HL-60 (cell line): ENCODE results near the gene CNTNAP2.

Experiments used
- GABPA ChIP-seq: IDR thresholded peaks from 2 replicates; pipeline ENCODE4 v1.6.1; 2012; ENCODE audit warnings: low read depth
- POLR2AphosphoS5 ChIP-seq: IDR thresholded peaks from 2 replicates; pipeline ENCODE4 v1.6.1; 2012; ENCODE audit warnings: low read depth
- TF ChIP-seq, protein P1 (sequence below): IDR thresholded peaks from one replicate; pipeline ENCODE4 v1.5.1; 2011; ENCODE audit warnings: low read length, control low read depth, inconsistent platforms; ENCODE audit not compliant: insufficient read depth
- TF ChIP-seq, protein P2 (sequence below): IDR thresholded peaks from 2 replicates; pipeline ENCODE4 v1.6.1; 2012; ENCODE audit warnings: low read depth; ENCODE audit not compliant: insufficient replicate concordance

DNA sequence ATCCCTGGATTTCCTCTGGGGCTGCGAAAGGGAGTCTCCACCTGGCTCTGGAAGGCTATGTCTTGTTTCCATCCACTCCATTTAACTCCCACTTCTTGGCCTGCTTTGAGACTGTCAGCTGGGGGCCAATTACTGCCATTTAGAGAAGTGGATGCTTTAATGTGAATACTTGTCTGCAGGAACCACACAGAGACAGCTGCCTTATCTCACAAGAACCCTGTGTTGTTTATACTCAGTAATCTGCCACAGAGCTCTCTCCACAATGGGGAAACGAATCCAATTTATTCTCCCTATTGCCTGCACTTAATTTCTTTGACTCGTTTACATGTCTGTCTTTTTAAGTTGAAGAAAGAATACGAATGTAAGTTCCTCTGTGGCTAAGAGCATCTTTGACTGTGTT lies 1687.0 kb downstream of the CNTNAP2 start:
- TF ChIP-seq, protein P1, sequence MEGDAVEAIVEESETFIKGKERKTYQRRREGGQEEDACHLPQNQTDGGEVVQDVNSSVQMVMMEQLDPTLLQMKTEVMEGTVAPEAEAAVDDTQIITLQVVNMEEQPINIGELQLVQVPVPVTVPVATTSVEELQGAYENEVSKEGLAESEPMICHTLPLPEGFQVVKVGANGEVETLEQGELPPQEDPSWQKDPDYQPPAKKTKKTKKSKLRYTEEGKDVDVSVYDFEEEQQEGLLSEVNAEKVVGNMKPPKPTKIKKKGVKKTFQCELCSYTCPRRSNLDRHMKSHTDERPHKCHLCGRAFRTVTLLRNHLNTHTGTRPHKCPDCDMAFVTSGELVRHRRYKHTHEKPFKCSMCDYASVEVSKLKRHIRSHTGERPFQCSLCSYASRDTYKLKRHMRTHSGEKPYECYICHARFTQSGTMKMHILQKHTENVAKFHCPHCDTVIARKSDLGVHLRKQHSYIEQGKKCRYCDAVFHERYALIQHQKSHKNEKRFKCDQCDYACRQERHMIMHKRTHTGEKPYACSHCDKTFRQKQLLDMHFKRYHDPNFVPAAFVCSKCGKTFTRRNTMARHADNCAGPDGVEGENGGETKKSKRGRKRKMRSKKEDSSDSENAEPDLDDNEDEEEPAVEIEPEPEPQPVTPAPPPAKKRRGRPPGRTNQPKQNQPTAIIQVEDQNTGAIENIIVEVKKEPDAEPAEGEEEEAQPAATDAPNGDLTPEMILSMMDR: no peak
- TF ChIP-seq GABPA (no peak), POLR2AphosphoS5 (no peak)
- TF ChIP-seq, protein P2, sequence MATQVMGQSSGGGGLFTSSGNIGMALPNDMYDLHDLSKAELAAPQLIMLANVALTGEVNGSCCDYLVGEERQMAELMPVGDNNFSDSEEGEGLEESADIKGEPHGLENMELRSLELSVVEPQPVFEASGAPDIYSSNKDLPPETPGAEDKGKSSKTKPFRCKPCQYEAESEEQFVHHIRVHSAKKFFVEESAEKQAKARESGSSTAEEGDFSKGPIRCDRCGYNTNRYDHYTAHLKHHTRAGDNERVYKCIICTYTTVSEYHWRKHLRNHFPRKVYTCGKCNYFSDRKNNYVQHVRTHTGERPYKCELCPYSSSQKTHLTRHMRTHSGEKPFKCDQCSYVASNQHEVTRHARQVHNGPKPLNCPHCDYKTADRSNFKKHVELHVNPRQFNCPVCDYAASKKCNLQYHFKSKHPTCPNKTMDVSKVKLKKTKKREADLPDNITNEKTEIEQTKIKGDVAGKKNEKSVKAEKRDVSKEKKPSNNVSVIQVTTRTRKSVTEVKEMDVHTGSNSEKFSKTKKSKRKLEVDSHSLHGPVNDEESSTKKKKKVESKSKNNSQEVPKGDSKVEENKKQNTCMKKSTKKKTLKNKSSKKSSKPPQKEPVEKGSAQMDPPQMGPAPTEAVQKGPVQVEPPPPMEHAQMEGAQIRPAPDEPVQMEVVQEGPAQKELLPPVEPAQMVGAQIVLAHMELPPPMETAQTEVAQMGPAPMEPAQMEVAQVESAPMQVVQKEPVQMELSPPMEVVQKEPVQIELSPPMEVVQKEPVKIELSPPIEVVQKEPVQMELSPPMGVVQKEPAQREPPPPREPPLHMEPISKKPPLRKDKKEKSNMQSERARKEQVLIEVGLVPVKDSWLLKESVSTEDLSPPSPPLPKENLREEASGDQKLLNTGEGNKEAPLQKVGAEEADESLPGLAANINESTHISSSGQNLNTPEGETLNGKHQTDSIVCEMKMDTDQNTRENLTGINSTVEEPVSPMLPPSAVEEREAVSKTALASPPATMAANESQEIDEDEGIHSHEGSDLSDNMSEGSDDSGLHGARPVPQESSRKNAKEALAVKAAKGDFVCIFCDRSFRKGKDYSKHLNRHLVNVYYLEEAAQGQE: no peak
